NOMO-1 treated with DMSO at 0.1 percent for 48 hours (cell line): ENCODE data around the gene CLDN7.

Experiments
- DNase-seq: peaks from one replicate; lab custom pipeline; 2025; ENCODE audit not compliant: unreplicated experiment; lab: John Stamatoyannopoulos, UW

CLDN7 gene

GRCh38 chr17:7289256-7290032 is 27.2 kb upstream of the CLDN7 start:
- DNase-seq = no peak

DNA sequence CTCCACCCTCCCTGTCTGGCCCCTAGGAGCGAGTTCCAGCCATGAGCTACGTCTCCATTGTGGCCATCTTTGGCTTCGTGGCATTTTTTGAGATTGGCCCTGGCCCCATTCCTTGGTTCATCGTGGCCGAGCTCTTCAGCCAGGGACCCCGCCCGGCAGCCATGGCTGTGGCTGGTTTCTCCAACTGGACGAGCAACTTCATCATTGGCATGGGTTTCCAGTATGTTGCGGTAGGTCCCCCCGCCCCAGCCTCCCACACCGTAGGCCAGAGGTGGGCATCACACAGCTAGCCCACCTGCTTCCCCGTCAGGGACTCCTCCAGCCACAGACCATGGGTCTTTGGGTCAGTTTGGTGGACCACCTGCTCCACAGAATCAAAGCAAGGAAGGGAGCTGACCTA is 23.4 kb upstream of the CLDN7 start:
- no peak for DNase-seq

DNA sequence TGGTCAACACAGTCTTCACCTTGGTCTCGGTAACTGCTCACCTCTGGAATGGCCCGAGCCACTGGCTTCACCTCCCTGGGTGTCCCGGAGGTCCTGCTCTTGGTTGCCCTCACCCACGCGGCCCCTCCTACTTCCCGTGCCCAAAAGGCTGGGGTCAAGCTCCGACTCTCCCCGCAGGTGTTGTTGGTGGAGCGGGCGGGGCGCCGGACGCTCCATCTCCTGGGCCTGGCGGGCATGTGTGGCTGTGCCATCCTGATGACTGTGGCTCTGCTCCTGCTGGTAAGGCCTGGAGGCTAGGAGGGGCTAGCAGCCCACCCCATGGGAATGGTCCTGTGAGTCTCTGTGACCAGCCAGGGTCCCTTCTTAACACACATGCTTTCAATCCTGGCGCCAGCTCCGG is 22.6 kb upstream of the CLDN7 start:
- DNase-seq = no peak

DNA sequence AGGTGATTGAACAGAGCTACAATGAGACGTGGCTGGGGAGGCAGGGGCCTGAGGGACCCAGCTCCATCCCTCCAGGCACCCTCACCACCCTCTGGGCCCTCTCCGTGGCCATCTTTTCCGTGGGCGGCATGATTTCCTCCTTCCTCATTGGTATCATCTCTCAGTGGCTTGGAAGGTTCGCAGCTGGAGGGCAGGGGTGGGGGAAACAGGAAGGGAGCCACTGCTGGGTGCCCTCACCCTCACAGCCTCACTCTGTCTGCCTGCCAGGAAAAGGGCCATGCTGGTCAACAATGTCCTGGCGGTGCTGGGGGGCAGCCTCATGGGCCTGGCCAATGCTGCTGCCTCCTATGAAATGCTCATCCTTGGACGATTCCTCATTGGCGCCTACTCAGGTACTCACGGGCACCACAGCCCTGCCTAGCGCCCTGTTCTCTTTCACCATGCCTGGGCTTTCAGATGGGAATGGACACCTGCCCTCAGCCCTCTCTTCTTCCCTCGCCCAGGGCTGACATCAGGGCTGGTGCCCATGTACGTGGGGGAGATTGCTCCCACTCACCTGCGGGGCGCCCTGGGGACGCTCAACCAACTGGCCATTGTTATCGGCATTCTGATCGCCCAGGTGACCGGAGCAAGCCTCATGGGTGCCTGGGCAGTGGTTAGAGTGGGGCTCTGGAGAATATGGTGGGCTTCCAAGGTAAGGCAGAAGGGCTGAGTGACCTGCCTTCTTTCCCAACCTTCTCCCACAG is 21.4 kb upstream of the CLDN7 start:
- no peak for DNase-seq

DNA sequence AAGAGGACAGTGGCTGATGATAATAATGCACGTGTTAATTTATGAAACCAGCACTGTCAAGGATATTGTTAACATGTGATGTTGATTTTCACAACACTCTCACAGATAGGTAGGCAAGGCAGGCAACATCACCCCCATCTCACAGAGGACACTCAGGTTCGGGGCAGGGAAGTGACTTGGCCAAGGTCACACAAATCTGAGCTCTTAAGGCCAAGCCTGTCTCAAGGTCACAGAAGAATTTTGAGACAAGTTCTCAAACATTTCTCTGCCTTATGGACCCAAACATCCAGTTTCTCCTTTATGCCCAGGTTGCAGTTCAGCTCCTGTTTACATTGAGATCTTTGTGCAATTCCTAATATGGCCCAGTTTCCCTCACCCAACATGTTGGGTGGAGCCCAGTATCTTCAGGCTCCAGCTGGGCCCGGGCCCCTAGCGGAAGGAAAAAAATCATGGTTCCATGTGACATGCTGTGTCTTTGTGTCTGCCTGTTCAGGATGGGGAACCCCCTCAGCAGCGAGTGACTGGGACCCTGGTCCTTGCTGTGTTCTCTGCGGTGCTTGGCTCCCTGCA is 20.6 kb upstream of the CLDN7 start:
- DNase-seq = no peak

DNA sequence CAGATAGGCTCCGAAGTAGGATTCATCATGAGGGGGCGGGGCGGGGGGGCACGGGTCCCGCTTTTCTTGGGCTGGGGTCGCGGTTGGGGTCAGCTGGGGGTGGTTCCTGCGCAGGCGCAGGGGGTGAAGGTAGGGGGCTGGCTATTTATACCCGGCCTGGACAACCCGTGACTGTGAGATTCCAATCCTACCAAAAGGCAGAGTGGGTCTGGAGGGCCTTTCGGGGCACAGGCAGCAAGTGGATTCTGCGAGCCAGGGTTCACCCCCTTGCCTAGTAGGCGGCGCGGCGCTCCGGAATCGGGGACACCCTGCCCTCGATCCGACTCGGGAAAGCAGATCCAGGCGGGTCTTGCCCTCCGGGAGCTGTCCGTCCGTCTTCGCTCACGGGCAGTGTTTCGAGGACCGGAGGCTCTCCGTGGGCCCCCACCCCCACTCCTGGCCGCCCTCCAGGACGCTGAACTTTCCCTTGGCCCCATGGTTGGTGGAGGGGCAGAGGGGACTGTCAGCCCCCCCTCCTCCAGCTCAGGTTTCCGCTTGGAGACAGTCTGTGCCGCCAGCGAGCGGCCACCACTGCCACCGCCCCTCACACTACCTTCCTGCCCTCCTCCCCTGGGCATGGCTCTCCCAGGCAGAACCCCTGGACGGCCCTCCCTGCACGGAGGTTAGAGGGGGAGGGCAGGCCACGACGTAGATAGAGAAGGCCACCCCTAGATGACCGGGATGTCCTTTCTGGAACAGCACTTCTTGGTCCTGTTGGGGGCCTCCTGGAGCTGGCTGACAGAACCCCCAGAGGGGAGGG is 19.9 kb upstream of the CLDN7 start:
- DNase-seq = no peak

- DNase-seq = peak; percentile 84
Measured at GRCh38 chr17:7281074-7281952, 19.0 kb upstream of the CLDN7 start, which contains the start of gene SLC2A4. Gene SLC2A4 (plus strand): TSS chr17:7281718. CDS start chr17:7281935, 217 bp downstream.

DNA sequence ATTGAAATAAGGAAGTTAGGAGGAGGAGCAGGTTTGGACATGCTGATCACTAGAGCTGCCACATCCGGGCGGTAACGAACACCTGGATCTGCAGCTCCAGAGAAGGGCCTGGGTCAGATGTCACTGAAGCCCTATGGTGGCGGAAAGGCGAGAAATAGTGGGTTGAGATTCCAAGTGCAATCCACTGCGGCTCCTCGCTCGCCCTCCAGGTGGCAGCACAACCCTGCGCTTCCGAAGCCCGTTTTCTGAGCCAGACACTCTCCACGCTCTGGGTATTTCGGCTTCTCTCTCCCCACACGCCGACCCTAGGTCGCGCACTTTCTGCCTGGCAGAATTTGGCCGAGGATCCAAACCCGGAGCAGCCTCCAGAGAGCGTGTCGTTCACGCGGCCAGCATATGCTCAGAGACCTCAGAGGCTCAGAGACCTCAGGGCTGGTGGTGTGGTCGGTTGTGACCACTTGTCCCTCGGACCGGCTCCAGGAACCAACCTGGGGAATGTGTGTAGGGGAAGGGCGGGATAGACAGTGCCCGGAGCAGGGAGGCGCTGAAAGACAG is 18.3 kb upstream of the CLDN7 start:
- DNase-seq = peak; percentile 85

DNA sequence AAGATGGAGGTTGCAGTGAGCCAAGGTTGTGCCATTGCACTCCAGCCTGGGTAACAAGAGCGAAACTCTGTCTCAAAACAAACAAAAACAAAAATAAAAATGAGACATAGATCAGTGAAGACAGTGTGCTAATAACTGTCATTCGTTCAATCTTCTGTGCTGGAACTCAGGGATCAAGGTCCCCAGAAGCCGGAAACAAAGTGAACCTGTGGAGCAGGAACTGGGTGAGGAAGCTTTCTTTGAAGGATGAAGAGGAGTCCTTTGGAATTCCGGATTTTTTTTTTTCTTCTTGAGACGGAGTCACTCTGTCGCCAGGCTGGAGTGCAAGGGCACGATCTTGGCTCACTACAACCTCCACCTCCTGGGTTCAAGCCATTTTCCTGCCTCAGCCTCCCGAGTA is 17.2 kb upstream of the CLDN7 start:
- DNase-seq = no peak

GRCh38 chr17:7266784-7267183 is 4.5 kb upstream of the CLDN7 start:
- no peak for DNase-seq

GRCh38 chr17:7263801-7264078 is 1.5 kb upstream of the CLDN7 start:
- no peak for DNase-seq

- DNase-seq = peak; percentile 37
Measured at GRCh38 chr17:7262935-7263800, 890 bp upstream of the CLDN7 start.

- DNase-seq = no peak
Measured at GRCh38 chr17:7261379-7262191, 693 bp downstream of the CLDN7 start.

- no peak for DNase-seq
Measured at GRCh38 chr17:7260651-7261378, 1.5 kb downstream of the CLDN7 start.

DNA sequence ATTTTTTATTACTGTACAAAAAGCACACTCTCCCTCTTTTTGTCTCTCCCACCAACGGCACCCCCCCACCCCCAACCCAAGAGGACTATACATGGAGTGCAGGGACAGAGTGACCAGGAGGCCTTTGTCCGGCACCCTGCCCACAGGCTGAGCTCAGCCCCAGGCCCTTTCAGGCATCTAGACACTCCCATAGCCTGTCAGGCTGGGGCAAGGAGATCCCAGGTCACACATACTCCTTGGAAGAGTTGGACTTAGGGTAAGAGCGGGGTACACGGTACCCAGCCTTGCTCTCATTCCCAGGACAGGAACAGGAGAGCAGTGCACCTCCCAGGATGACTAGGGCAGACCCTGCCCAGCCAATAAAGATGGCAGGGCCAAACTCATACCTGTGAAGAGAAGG is 2.1 kb downstream of the CLDN7 start:
- no peak for DNase-seq

GRCh38 chr17:7259555-7259889 is 2.8 kb downstream of the CLDN7 start:
- DNase-seq = no peak

DNA sequence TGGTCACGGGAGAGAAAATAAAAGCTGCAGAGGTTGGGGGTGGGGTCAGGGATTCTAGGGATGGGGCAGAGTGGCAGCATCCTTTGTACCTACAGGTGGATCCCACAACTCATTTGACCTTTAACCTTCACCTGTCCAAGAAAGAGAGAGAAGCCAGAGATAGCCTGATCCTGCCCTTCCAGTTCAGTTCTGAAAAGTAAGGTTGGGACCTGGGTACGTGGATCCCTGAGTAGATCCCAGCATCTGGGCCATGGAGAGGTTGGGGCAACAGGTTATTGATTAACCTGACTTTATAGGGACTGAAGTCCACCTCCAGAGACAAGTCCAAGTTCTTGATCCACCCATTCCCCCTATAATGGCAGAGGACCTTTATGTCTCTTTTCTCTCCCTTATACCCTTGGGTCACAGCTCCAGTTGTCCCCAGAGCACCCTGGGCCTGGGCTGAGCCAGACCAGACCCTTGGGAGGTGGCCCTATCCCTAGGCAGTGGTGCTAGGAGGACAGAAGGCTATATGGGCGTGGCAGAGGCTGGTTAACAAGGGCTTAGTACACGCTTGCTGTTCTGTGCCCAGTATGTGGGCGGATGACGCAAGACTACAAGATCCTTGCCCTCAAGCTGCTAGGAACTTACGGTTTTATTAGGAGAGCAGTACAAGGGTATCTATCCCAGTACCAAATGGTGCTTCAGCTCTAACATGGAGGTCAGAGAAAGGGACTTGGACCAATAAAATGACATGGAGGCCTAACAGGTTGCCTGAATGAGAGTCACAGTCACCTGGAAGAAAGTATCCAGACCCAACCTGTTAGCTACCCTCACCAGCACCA is 3.3 kb downstream of the CLDN7 start:
- no peak for DNase-seq
